ENCODE results near the gene KAT2A.
"Not testable (repeated sequence)": the region's sequence is repeated elsewhere in the genome, so short reads cannot be mapped to it uniquely, and the experiment has no call there.

The KAT2A gene

GRCh38 chr17:42120770-42121769 is at the start of gene KAT2A:
Gene KAT2A (minus strand): TSS chr17:42121367. CDS start chr17:42121304, 63 bp downstream.
- DNase-seq (ENCODE audit: low read depth): peak; percentile 54

DNA sequence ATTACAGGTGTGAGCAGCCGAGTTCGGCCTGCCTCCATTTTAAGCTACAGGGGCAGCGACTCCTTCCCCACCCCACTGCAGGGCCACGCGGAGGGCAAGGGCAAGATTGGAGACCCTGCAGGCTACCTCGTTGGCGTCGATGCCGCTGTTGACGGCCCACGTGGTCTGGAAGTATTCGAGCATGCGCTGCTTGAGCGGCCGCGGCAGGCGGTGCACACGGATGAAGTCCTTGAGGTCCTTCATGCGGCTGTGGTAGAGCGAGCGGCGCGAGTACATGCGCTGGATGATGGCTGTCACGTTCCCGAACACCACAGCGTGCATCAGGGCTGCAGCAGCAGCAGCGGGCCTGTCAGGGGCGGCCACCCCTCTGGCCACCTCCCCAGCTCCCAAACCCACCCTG is 48.2 kb upstream of the KAT2A start:
- DNase-seq (ENCODE audit: low read depth): no peak

DNA sequence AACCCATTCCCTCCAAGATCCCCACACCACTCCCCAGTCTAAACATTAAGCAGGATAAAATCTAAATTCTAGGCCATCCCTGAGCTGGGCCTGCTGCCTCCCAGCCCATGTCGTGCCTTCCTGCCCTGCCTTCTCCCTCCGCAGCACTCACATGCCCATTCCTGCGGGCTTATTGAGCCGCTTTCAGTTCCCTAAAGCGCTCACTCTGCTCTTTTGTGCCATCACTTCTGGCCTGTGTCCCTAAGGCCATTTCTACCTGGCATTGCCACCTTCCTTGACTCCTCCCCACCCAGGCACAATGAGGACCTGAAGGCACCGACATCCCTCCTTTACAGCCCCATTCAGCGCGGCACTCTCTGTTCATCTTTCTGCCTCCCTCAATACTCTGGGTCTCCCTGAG is 46.6 kb upstream of the KAT2A start:
- no peak for DNase-seq (ENCODE audit: low read depth)

DNA sequence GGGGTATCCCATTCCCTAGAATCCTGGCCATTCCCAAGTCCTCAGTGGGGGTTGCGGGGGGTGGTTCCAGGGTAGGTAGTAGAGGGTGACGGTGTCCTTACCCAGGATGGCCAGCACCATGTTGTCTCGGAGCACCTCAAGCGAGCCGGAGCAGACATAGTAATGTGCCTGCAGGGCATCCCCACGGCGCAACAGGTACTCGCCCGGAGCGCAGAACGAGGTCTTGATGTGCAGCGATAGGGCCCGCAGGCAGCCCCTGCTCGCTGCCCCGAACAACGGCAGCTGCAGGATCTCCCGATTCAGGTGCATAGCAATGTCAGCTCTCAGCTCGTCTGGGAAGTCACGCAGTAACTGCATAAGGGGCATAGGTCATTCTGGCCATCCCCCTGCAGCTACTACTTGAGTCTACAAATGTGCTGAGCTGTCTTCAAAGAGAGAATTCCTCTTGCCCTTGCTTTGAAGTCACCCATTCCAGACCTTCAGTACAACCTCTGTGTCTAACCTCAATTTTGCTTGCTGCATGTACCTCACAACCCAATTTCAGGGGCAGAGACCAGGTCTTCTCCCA is 45.1 kb upstream of the KAT2A start:
- no peak for DNase-seq (ENCODE audit: low read depth)

DNA sequence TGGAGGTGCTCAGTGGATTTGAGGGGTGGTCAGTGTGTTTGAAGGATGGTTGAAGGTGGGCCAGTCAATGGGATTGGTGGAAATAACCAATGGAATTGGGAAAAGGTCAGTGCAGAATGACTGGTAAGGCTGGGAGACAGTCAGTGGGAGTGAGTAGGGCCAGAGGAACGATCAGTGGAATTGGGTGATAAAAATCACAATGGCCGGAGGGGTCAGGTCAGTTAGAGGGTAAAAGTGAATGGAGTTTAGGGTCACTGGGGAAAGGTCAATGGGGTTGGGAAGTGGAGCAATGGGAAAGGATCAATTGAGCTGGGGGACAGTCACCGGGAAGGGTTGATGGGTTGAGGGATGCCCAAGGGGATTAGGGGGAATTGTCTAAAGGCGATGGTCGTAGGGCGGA is 44.6 kb upstream of the KAT2A start:
- DNase-seq (ENCODE audit: low read depth): no peak

DNA sequence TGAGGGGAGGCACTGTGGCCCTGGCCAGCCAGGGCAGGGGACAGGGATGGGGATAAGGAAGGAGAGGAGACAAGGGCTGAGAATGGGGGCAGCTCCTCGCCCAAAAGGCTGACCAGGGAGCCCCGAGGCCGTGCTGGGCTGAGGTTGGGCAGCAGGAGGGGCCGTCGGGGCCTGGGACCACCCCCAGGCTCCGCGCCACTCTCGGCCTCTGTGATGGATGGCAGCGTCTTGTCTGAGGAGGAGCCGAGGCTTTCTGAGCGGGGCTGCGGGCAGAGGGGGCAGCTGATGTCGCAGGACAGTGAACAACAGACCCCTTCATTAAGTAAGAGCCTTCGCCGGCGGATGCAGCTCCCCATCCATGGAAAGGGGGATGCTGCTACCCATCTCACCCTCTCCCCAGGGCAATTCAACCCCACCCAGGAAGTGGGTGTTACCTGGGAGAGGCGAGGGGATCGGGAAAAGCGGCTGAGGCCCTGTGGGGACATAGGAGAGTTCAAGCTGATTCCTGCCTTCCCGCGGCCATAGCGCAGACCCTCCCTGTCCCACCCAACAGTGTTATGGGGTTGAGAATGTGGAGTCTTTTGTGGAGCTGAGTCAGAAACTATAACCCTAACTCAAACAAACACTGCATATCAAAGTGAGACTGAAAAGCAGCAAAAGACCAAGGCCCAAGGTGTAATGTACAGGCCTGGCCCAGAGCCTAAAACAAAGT is 42.7 kb upstream of the KAT2A start:
- no peak for DNase-seq (ENCODE audit: low read depth)

GRCh38 chr17:42163113-42163512 is 41.9 kb upstream of the KAT2A start:
- no peak for DNase-seq (ENCODE audit: low read depth)

DNA sequence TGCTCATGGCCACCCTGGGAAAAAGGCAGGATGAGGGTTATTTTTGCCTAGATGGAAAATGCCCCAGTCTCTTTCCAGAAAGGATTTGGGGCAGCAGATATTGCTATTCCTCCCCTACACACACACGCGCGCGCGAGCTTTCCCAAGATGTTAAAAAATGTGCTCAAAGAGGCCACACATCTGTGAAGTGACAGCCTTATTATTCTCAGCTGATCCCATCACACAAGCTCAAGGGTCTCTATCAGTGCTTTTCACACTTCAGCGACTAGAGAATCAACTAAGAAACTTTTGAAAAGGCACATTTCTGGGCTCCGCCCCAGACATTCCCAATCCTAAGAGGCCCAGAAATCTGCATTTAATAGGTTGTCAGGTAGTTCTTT is 39.4 kb upstream of the KAT2A start:
- no peak for DNase-seq (ENCODE audit: low read depth)

- DNase-seq (ENCODE audit: low read depth): no peak
Observed at GRCh38 chr17:42159796-42160530, 38.8 kb upstream of the KAT2A start.

DNA sequence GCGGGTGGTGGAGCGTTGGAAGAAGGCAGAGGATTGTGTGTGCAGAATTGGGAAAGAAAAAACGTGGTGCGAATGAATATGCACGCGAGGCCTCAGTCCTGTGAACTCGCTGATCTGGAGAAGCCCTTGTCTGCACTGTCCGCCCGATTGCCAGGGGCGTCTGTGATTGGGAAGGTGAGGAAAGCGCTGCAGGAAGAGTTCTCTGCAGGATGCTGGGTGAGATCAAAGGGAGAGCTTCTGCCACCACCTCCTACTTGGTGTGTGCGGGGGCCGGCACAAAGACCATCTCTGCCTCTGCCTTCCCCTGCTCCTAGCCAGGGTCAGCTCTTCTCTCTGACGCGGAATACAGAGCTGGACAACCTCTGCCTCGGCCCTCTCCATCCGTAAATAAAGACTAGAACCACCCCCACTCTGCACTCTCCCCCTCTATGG is 34.5 kb upstream of the KAT2A start:
- DNase-seq (ENCODE audit: low read depth): no peak

DNA sequence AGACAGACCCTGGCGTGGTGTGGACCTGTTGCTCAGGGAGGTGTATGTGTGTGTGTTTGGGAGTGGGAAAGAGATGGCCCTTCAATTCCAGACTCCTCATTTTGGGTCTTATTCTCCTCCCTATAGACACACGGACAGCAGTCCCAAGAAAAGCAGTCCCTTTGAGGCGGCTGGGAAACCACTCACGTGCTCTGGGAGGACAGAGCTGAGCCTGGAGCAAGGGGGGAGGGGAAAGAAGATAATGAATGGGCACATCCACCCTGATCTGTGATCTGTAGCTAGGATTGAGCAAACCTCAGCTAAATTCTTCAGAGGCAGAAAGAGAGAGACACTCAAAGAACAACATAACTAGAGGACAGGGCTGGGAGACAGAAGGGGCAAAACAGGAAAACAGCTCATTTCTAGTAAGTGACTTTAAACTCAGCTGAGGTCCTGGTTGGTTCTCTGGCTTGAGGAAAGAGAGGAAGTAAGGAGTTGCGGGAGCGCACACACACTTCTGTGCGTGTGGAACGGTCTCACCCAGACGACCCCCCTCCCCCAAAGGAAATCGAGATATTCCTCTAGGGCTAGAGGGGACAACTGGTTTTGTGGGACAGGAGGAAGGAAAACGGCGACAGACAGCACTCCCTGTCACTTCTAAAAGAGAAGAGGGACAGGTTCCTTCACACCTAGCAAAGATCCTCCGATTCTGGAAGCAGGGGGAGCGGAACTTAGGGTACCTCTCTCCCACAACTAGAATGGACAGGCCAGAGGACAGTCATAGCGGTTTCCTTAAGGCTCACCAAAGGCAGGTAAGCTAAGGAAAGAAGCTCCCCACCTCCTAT is 33.0 kb upstream of the KAT2A start:
- DNase-seq (ENCODE audit: low read depth): no peak

DNA sequence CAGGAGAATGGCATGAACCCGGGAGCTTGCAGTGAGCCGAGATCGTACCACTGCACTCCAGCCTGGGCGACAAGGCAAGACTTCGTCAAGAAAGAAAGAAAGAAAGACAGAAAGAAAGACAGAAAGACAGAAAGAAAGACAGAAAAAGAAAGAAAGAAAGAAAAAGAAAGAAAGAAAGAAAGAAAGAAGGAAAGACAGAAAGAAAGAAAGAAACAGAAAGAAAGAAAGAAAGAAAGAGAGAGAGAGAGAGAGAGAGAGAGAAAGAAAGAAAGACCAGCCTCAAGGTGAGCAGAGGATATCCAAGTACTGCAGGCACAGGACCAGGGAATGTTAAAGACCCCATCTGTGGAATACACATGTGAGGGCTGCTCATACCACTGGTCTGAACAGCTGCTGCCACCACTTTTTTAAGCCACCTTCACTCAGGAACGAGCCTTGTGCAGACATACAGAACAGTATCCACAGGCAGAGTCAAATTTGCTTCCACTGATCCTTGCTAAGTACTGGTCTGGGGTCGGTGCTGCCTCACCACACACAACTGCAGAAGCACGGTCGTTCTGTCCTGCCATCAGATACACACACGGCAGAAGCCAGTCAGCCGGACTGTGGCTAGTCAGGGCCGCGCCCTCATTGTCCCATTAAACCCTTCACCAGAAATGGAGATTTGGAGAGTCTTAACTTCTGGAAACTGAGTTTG is 25.9 kb upstream of the KAT2A start:
- DNase-seq (ENCODE audit: low read depth): no peak

DNA sequence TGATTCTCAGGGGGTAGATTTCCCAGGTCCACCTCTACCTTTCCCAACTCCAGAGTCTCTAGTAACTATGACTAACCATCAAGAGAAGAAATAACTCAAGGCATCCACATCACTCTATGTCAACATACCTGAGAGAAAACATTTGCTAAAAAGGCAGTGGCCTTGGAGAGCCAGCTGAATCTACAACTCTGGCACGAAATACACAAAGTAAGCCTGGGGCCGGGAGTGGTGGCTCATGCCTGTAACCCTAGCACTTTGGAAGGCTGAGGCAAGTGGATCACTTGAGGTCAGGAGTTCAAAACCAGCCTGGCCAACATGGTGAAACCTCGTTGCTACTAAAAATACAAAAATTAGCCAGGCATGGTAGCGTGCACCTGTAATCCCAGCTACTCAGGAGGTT is 22.0 kb upstream of the KAT2A start:
- not testable (repeated sequence) for DNase-seq (ENCODE audit: low read depth)

DNA sequence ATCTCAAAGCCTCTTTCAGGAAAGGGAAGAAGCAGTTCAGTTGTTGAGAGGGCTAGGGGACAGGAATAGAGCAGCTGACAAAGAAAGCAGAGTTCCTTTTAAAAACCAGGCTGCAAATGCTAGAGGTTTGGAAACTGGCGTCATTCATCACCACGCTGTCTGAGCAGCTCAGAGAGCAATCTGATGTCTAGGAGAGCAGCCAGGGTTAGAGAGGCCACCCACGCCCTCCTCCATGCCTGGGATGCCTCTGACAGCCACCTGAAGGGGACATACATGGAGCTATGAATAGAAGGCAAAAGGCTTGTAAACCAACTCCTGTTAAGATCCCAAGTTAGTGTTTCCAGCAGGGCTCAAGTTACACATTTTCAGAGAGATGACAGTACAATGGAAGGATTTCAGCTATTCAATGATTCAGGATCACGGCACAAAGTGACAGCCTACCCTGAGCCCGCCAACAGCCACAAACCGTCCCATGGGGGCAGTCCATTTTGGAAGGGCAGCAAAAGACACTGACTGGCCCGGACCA is 21.3 kb upstream of the KAT2A start:
- no peak for DNase-seq (ENCODE audit: low read depth)

DNA sequence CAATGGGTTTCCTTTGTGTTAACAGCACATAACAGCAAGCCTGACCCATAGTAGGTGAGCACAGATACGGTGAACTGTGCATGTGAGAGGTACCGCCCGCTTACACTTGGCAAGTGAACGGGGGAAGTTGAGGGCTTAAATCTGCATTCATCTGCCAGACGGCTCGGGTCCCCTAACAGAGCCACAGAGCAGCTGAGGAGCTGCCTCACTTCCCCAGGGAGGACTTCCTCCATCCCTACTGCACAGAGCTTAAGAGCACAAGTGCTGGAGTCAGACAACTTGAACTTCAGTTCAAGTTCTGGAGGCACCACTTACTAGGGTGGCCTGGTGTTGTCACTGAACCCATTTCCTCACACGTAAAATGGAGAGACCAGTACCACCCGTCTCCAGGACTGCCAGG is 20.2 kb upstream of the KAT2A start:
- DNase-seq (ENCODE audit: low read depth): no peak

DNA sequence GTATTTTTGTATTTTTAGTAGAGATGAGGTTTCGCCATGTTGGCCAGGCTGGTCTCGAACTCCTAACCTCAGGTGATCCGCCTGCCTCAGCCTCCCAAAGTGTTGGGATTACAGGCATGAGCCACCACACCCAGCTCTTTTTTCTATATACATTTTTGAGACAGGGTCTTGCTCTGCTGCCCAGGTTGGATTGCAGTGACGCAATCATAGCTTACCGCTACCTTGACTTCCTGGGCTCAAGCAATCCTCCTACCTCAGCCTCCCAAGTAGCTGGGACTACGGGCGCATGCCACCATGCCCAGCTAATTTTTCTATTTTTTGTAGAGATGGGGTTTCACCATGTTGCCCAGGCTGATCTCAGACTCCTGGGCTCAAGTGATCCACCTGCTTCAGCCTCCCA is 19.5 kb upstream of the KAT2A start:
- DNase-seq (ENCODE audit: low read depth): not testable (repeated sequence)

DNA sequence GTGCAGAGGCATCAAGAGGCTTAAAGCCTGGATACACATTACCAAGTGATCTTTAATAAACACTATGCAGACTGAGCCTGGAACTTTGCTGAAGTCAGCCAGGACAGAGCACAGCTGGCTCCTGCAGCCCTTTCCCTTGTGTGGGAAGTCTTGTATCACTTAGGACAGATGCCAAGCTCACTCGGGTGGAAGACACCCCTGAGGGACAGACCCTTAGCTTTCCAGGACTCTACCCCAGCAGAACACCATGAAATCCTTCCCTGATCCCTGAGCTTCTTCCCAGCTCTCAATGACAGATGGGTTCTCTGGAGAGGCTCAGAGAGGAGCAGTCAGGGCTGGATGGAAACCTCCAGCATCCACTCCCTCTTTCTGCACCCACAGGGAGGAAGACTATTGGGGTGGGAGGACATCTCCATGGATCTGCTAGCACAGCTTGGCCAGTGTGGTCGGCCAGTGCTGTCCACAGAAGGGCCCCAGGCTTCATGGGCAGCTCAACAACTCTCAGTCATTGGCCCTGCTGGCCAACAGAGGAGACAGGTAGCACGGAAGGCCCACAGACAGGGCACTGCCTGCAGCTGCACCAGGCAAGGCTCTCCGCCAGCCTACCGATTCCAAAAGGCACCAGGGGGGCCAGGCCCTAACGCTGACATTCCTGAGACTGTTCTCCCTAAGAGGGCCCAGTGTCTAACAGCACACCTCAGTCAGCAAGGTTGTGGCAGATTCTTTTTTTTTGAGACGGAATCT is 17.8 kb upstream of the KAT2A start:
- DNase-seq (ENCODE audit: low read depth): no peak

DNA sequence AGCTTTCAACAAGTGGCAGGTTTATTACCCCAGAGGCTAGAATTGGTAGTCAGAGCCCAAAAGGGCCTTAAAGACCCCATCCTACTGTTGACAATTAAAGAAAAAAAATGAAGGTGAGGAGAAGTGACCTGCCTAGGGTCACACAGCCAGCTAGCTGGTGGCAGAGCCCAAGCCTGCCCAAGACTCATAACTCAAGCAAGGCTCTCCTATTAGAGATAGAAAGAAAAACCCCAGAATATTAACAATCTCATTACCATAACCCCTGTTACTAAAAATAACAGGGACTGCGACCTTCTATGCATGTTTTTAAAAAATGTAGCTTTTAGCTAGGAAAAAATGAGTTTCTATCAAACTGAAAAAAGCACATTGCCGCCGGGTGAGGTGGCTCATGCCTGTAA is 15.5 kb upstream of the KAT2A start:
- no peak for DNase-seq (ENCODE audit: low read depth)

All from T-helper 22 cell (primary cell).